VCaP (cell line): ENCODE data around the gene OR9G1.

Experiments
- H3K27ac ChIP-seq: fragments of 450-650 bp; 2 replicates; pipeline ENCODE4 v1.5.1; 2017
- CTCF ChIP-seq: fragments of 450-650 bp; conservative IDR thresholded peaks from 2 replicates; pipeline ENCODE4 v1.5.1; 2017; ENCODE audit warnings: mild to moderate bottlenecking, moderate library complexity

The OR9G1 gene, protein sequence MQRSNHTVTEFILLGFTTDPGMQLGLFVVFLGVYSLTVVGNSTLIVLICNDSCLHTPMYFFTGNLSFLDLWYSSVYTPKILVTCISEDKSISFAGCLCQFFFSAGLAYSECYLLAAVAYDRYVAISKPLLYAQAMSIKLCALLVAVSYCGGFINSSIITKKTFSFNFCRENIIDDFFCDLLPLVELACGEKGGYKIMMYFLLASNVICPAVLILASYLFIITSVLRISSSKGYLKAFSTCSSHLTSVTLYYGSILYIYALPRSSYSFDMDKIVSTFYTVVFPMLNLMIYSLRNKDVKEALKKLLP

GRCh38 chr11:56698795-56699194 is at the start of gene OR9G1:
Gene OR9G1, plus strand, starts transcription at chr11:56699095. Its CDS starts 1,293 bp downstream, at chr11:56700388.
- H3K27ac ChIP-seq: no peak within 1 kb of the TSS
- no peak for TF ChIP-seq CTCF

DNA sequence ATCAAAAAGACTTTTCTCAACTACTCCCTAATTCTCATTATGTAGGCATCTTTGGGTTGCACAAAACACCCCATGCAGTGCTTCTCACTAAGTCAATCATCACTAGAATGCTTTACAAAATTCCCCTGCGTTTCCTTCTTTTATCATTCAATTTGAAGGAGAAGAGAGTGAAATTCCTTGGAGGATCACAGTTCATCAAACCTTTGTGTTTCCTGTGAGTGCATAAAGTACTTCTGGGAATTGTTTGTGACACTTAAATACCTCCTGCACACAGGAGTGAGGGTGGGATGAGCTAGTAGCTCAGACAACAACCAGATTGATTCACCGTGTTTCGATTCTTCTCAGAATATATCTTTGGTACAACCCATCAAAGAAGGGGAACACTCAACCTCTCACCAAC is 39.1 kb upstream of the OR9G1 start:
- H3K27ac ChIP-seq: no peak overlapping the region
- no peak for TF ChIP-seq CTCF

- no peak for TF ChIP-seq CTCF
- H3K27ac ChIP-seq: no peak within 1 kb of the TSS
Measured at GRCh38 chr11:56663386-56663785, 35.5 kb upstream of the OR9G1 start, which contains the start of gene OR5AR1. Gene OR5AR1, plus strand, starts transcription at chr11:56663686. Its CDS starts 0 bp downstream, at chr11:56663686.

- no peak for TF ChIP-seq CTCF
- H3K27ac ChIP-seq: no peak overlapping the region
Measured at GRCh38 chr11:56670984-56671383, 27.9 kb upstream of the OR9G1 start.

DNA sequence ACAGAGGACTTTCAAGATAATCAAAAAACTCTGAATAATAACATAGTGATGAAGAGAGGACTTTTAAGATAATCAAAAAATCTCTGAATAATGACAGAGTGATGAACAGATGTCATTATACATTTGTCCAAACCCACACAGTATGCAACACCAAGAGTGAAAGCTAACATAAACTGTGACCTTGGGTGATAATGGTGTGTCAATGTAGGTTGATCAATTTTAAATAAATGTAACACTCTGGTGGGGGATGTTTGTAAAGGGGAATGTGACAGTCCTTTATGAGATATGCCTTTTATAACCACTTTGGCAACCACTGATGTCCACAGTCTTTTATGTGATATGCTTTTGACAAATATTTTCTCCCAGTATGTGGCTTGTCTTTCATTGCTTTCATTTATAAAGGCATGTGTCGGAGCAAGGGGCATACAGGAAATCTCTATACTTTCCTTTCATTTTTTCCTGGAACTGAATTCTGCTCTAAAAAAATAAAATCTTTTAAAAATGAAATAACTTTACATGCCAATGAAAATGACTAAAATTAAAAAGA is 10.3 kb upstream of the OR9G1 start:
- no peak for TF ChIP-seq CTCF

GRCh38 chr11:56691179-56691578 is 7.7 kb upstream of the OR9G1 start:
- peak overlapping the region; percentile 53; the same call in 1 of the 2 replicates for H3K27ac ChIP-seq

More for the DNA sequence above, 10.3 kb upstream of the OR9G1 start:
- H3K27ac ChIP-seq: no peak overlapping the region

- H3K27ac ChIP-seq: no peak overlapping the region
- TF ChIP-seq CTCF: no peak
Measured at GRCh38 chr11:56693428-56693827, 5.5 kb upstream of the OR9G1 start.
